K562 (cell line): ENCODE measurements around the gene ARID3B. TPM values are rescaled to one million over a fixed set of nuclear protein-coding genes. Genes with fewer than 3 reads are reported as not detected.

Source experiments
- ARID1B ChIP-seq: fragments of 450-650 bp; IDR thresholded peaks from 2 replicates; pipeline ENCODE4 v1.6.1; 2016; ENCODE audit warnings: antibody characterized with exemption, mild to moderate bottlenecking, inconsistent platforms
- BRD4 ChIP-seq: fragments of 200-600 bp; sonication (generic); IDR thresholded peaks from 2 replicates; pipeline ENCODE4 v1.6.1; 2017; ENCODE audit warnings: inconsistent platforms
- BRF1 ChIP-seq: IDR thresholded peaks from 3 replicates; pipeline ENCODE4 v1.6.1; 2011; ENCODE audit warnings: borderline replicate concordance, mild to moderate bottlenecking; ENCODE audit not compliant: insufficient read length; ENCODE audit errors: extremely low read depth
- ETV5 ChIP-seq: sonication (generic); formaldehyde crosslinking; IDR thresholded peaks from 2 replicates; pipeline ENCODE4 v1.4.0; 2020; ENCODE audit warnings: low read depth, mild to moderate bottlenecking, missing genetic modification reagents
- GABPA ChIP-seq: fragments of 200-800 bp; sonication (Bioruptor generic); conservative IDR thresholded peaks from 2 replicates; pipeline ENCODE4 v1.6.1; 2016; ENCODE audit warnings: low read depth, missing genetic modification characterization, missing compliant biosample characterization
- MEIS2 ChIP-seq: fragments of 450-650 bp; IDR thresholded peaks from 2 replicates; pipeline ENCODE4 v1.6.1; 2014; ENCODE audit warnings: mild to moderate bottlenecking; ENCODE audit not compliant: partially characterized antibody
- MTA3 ChIP-seq: fragments of 450-650 bp; formaldehyde crosslinking; IDR thresholded peaks from 2 replicates; pipeline ENCODE4 v1.6.1; 2017; ENCODE audit warnings: mild to moderate bottlenecking, borderline replicate concordance
- NCOA1 ChIP-seq: fragments of 450-650 bp; IDR thresholded peaks from 2 replicates; pipeline ENCODE4 v1.6.1; 2016; ENCODE audit warnings: low read depth
- NFRKB ChIP-seq: fragments of 450-650 bp; IDR thresholded peaks from 2 replicates; pipeline ENCODE4 v1.6.1; 2016; ENCODE audit warnings: low read depth
- PHF8 ChIP-seq: fragments of 200-600 bp; sonication (generic); IDR thresholded peaks from 2 replicates; pipeline ENCODE4 v1.6.1; 2012; ENCODE audit warnings: mixed run types, mild to moderate bottlenecking, inconsistent platforms, low read length, moderate library complexity, borderline replicate concordance
- SIN3A ChIP-seq, 2 experiments: fragments of 150-350 bp in 1 of 2; IDR thresholded peaks; 2 replicates each; pipeline ENCODE4 v1.6.1; 2011 to 2016; ENCODE audit warnings: borderline replicate concordance in 2 of 2, low read depth in 2 of 2, low read length in 2 of 2, mild to moderate bottlenecking in 2 of 2, moderate library complexity in 2 of 2; ENCODE audit not compliant: control insufficient read depth in 1 of 2
- TEAD2 ChIP-seq: fragments of 450-650 bp; IDR thresholded peaks from 2 replicates; pipeline ENCODE4 v1.6.1; 2016; ENCODE audit warnings: missing genetic modification characterization, control low read depth, missing compliant biosample characterization
- TEAD4 ChIP-seq, 2 experiments: sonication (generic) in 1 of 2; formaldehyde crosslinking in 1 of 2; IDR thresholded peaks; 2 replicates each; pipeline versions ENCODE4 v1.6.1 to v1.8.0; 2012 to 2022; ENCODE audit warnings: borderline replicate concordance in 1 of 2, inconsistent platforms in 1 of 2, low read length in 1 of 2, mild to moderate bottlenecking in 1 of 2, missing genetic modification reagents in 1 of 2
- WHSC1 ChIP-seq: IDR thresholded peaks from one replicate; pipeline ENCODE4 v1.6.1; 2012; ENCODE audit warnings: low read length, control low read depth, inconsistent platforms
- ZNF311 ChIP-seq: fragments of 250-450 bp; sonication (Bioruptor Pico); IDR thresholded peaks from 2 replicates; pipeline ENCODE4 v1.4.0; 2020; ENCODE audit warnings: mild to moderate bottlenecking, moderate library complexity
- ZNF431 ChIP-seq: sonication (generic); formaldehyde crosslinking; IDR thresholded peaks from 2 replicates; pipeline ENCODE4 v1.8.0; 2022; ENCODE audit warnings: mild to moderate bottlenecking, missing genetic modification reagents
- polyA plus RNA-seq, 8 experiments: library from polyadenylated mRNA; depleted of rRNA in 4 of 8; stranded (reverse) in 5 of 8; unstranded in 3 of 8; fragments of >200 nt; fragmentation: Nextera tagmentation in 2 of 8; fragmentation: Illumina TruSeq in 1 of 8; extraction: Ambion mirVana in 2 of 8; extraction: Trizol in 1 of 8; gene quantifications; 2 replicates each; pipeline versions ENCODE4 v1.2.1 to v1.2.3, GENCODE V29; 2011 to 2014; ENCODE audit warnings: inconsistent platforms in 1 of 8, missing spikeins in 1 of 8
- total RNA-seq, 7 experiments: library from RNA; depleted of rRNA in 6 of 7; stranded (reverse); fragments of >200 nt in 6 of 7; fragmentation: Illumina TruSeq in 2 of 7; extraction: Trizol in 2 of 7; gene quantifications; 2 replicates each; pipeline versions ENCODE4 v1.2.1 to v1.2.3, GENCODE V29; 2011 to 2021; ENCODE audit warnings: low replicate concordance in 1 of 7
- TF ChIP-seq, protein P1 (sequence below): fragments of 250-450 bp; sonication (Bioruptor Pico); IDR thresholded peaks from 2 replicates; pipeline ENCODE4 v1.8.0; 2021; ENCODE audit warnings: borderline replicate concordance, mild to moderate bottlenecking, moderate library complexity; ENCODE audit not compliant: poor library complexity, severe bottlenecking
- TF ChIP-seq, protein P2 (sequence below), 2 experiments: fragments of 450-650 bp in 1 of 2; sonication (generic) in 1 of 2; formaldehyde crosslinking; conservative IDR thresholded peaks; 2 replicates each; pipeline versions ENCODE4 v1.4.0 to v1.8.1; 2020 to 2022; ENCODE audit warnings: mild to moderate bottlenecking in 1 of 2, missing genetic modification reagents in 1 of 2
- TF ChIP-seq, protein P3 (sequence below): sonication (generic); formaldehyde crosslinking; IDR thresholded peaks from 2 replicates; pipeline ENCODE4 v1.8.0; 2022; ENCODE audit warnings: missing genetic modification reagents, mild to moderate bottlenecking, moderate library complexity, borderline replicate concordance
- TF ChIP-seq, protein P4 (sequence below), 2 experiments: fragments of 450-650 bp; IDR thresholded peaks; 2 replicates each; pipeline ENCODE4 v1.6.1; 2016

ARID3B gene
- total and polyA plus RNA-seq, 9 of the 15 experiments (the other 6 are each of a cell fraction or from before 2014, with no cell fraction given) = 0.32 to 15.1 (median 7.1) TPM

DNA sequence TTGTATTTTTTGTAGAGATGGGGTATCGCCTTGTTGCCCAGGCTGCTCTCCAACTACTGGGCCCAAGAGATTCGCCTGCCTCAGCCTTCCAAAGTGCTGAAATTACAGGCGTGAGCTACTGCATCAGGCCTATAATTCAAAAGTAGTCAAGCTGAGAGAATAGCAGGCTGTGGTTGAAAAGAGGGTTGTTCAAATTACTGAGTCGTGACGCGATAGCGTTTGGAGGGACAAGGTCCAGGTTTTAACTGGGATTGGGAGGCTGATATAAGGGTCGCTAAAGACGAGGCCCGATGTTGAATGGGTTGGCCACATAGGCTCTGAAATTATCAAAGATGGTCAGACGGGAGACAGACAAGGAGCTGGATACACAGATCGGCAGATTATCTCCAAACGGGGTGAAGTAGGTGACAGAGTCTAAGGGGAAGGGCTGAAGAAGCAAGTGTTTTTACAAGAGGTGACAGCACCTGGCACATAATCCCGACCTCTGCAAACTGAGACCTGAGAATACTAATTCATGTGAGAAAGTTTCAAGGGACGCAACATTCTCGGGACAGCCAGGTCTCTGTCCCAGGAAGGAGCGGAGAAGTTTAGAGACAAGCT is 759 bp upstream of the ARID3B start (continued):
- TF ChIP-seq TEAD4 (IDR thresholded peaks at IDR 0.05; ENCODE audit: low read length) (0 out of 2 replicates have a peak, but pooled peaks have one; percentile 11), TEAD4 (CRISPR knock-in tag; IDR thresholded peaks at IDR 0.05; ENCODE audit: borderline replicate concordance) (no peak), TEAD2 (tag) (no peak), SIN3A (IDR thresholded peaks at IDR 0.05; ENCODE audit: borderline replicate concordance in 2 of 2, control insufficient read depth in 1 of 2, low read depth in 2 of 2, low read length in 2 of 2) (peak in 1 of 2 experiments; percentile 26; a peak in 1 of 4 replicates), BRF1 (no peak), MTA3 (no peak), MEIS2 (peak; percentile 31), PHF8 (no peak), WHSC1 (no peak), NFRKB (peak; percentile 23; the same call in 1 of the 2 replicates), BRD4 (0 out of 2 replicates have a peak, but pooled peaks have one; percentile 60), NCOA1 (no peak), ZNF431 (CRISPR knock-in tag) (peak; percentile 72; the same call in 1 of the 2 replicates), GABPA (tag) (0 out of 2 replicates have a peak, but pooled peaks have one; percentile 21), ZNF311 (CRISPR knock-in tag) (no peak), ETV5 (CRISPR knock-in tag) (0 out of 2 replicates have a peak, but pooled peaks have one; percentile 3), ARID1B (peak; percentile 21; the same call in 1 of the 2 replicates)
- TF ChIP-seq, protein P1, sequence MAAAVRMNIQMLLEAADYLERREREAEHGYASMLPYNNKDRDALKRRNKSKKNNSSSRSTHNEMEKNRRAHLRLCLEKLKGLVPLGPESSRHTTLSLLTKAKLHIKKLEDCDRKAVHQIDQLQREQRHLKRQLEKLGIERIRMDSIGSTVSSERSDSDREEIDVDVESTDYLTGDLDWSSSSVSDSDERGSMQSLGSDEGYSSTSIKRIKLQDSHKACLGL (CRISPR knock-in tag) = no peak
- TF ChIP-seq, protein P2, sequence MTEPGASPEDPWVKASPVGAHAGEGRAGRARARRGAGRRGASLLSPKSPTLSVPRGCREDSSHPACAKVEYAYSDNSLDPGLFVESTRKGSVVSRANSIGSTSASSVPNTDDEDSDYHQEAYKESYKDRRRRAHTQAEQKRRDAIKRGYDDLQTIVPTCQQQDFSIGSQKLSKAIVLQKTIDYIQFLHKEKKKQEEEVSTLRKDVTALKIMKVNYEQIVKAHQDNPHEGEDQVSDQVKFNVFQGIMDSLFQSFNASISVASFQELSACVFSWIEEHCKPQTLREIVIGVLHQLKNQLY (CRISPR knock-in tag; conservative IDR thresholded peaks at IDR 0.05) = no peak
- TF ChIP-seq, protein P3, sequence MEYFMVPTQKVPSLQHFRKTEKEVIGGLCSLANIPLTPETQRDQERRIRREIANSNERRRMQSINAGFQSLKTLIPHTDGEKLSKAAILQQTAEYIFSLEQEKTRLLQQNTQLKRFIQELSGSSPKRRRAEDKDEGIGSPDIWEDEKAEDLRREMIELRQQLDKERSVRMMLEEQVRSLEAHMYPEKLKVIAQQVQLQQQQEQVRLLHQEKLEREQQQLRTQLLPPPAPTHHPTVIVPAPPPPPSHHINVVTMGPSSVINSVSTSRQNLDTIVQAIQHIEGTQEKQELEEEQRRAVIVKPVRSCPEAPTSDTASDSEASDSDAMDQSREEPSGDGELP (CRISPR knock-in tag) = no peak; the same call in none of the 2 replicates
- TF ChIP-seq, protein P4, sequence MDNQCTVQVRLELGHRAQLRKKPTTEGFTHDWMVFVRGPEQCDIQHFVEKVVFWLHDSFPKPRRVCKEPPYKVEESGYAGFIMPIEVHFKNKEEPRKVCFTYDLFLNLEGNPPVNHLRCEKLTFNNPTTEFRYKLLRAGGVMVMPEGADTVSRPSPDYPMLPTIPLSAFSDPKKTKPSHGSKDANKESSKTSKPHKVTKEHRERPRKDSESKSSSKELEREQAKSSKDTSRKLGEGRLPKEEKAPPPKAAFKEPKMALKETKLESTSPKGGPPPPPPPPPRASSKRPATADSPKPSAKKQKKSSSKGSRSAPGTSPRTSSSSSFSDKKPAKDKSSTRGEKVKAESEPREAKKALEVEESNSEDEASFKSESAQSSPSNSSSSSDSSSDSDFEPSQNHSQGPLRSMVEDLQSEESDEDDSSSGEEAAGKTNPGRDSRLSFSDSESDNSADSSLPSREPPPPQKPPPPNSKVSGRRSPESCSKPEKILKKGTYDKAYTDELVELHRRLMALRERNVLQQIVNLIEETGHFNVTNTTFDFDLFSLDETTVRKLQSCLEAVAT (IDR thresholded peaks at IDR 0.05) = 0 out of 4 replicates have a peak, but pooled peaks of 1 of the 2 experiments have one; percentile 9
